Suprapubic skin (tissue), 4 donors: Measurements from ENCODE around the gene PPIF. TPM values are rescaled to one million over a fixed set of nuclear protein-coding genes. Genes with fewer than 3 reads are reported as not detected.
A peak's percentile ranks its signal among the peaks of the same experiment; 100 is the strongest.

ENCODE experiments used
- DNase-seq, 2 donors: peaks; one replicate each; pipeline ENCODE4 v3.0.0-alpha.2; 2019; ENCODE audit warnings: low spot score in 2 of 2
- H3K27ac ChIP-seq: fragments of 200-600 bp; sonication (generic); one replicate; pipeline ENCODE4 v1.5.1; 2019
- H3K27me3 ChIP-seq: fragments of 200-600 bp; sonication (generic); one replicate; pipeline ENCODE4 v1.5.1; 2019
- H3K36me3 ChIP-seq: fragments of 200-600 bp; sonication (generic); one replicate; pipeline ENCODE4 v1.5.1; 2019
- H3K4me1 ChIP-seq: fragments of 200-600 bp; sonication (generic); one replicate; pipeline ENCODE4 v1.5.1; 2019
- H3K4me3 ChIP-seq: fragments of 200-600 bp; sonication (generic); one replicate; pipeline ENCODE4 v1.5.1; 2019; ENCODE audit warnings: mild to moderate bottlenecking
- H3K9me3 ChIP-seq: fragments of 200-600 bp; sonication (generic); one replicate; pipeline ENCODE4 v1.5.1; 2019
- CTCF ChIP-seq, 2 donors: fragments of 200-600 bp in 1 of 2; fragments of 450-650 bp in 1 of 2; sonication (generic) in 1 of 2; IDR thresholded peaks; one replicate each; pipeline ENCODE4 v1.5.1; 2016 to 2019; ENCODE audit warnings: antibody characterized with exemption in 2 of 2, mild to moderate bottlenecking in 1 of 2, moderate library complexity in 1 of 2
- EP300 ChIP-seq: sonication (generic); formaldehyde crosslinking; IDR thresholded peaks from one replicate; pipeline ENCODE4 v1.6.1; 2017; ENCODE audit warnings: antibody characterized with exemption
- POLR2A ChIP-seq, 2 donors: fragments of 450-650 bp; IDR thresholded peaks; one replicate each; pipeline ENCODE4 v1.6.1; 2017; ENCODE audit warnings: antibody characterized with exemption in 2 of 2, mild to moderate bottlenecking in 2 of 2, moderate library complexity in 2 of 2
- POLR2AphosphoS5 ChIP-seq, 3 donors: sonication (generic); formaldehyde crosslinking; IDR thresholded peaks; one replicate each; pipeline ENCODE4 v1.6.1; 2017; ENCODE audit warnings: antibody characterized with exemption in 3 of 3
- WGBS: methylation state at CpG from one replicate; pipeline ENCODE4 v1.1.5; 2018; 5-methylcytosine and 5-hydroxymethylcytosine counted together
- total RNA-seq, 4 donors: library from RNA; depleted of rRNA; stranded (reverse); fragments of >200 nt; gene quantifications; one replicate each; pipeline ENCODE4 v1.1.0, GENCODE V29; 2016

PPIF gene
- total RNA-seq, 4 donors from 2014 or later = 41.0 to 92.8 (median 71.1) TPM

- Histone ChIP-seq H3K4me1 (peaks cover 46% of the 10 kb centered on the region), H3K27ac (no peak overlapping the region), H3K36me3 (peaks cover 27% of the 10 kb centered on the region), H3K4me3 (peak overlapping the region; percentile 74), H3K9me3 (no peaks in the 10 kb centered on the region), H3K27me3 (no peaks in the 10 kb centered on the region)
- whole genome bisulfite sequencing = 60% methylated on average over 10 of the region's 12 CpGs
- peak in 1 of 2 donors; percentile 71 for DNase-seq
- TF ChIP-seq POLR2AphosphoS5 (IDR thresholded peaks at IDR 0.05) (no peak), CTCF (IDR thresholded peaks at IDR 0.05) (no peak), EP300 (no peak)
These were observed 662 bp upstream of the PPIF start for GRCh38 chr10:79346388-79347225.

- Histone ChIP-seq H3K27ac (peak overlapping the region; percentile 87), H3K9me3 (no peaks in the 10 kb centered on the region), H3K27me3 (no peaks in the 10 kb centered on the region), H3K36me3 (peaks cover 41% of the 10 kb centered on the region), H3K4me3 (peak overlapping the region; percentile 74), H3K4me1 (peaks cover 42% of the 10 kb centered on the region)
- TF ChIP-seq POLR2A (IDR thresholded peaks at IDR 0.05) (no peak), CTCF (IDR thresholded peaks at IDR 0.05) (no peak), POLR2AphosphoS5 (IDR thresholded peaks at IDR 0.05) (no peak), EP300 (no peak)
- DNase-seq = peak; percentile 84 to 85
- WGBS = under 1% methylated on average over 27 of the region's 34 CpGs
These were observed 798 bp downstream of the PPIF start for GRCh38 chr10:79347894-79348639.

- Histone ChIP-seq H3K9me3 (no peaks in the 10 kb centered on the region), H3K36me3 (peaks cover 47% of the 10 kb centered on the region), H3K27me3 (no peaks in the 10 kb centered on the region), H3K4me3 (peak overlapping the region; percentile 74), H3K4me1 (peaks cover 37% of the 10 kb centered on the region), H3K27ac (peak overlapping the region; percentile 87)
- DNase-seq = peak in 1 of 2 donors; percentile 77
- 74% methylated on average over 3 of the region's 3 CpGs for whole genome bisulfite sequencing
- TF ChIP-seq CTCF (IDR thresholded peaks at IDR 0.05) (no peak), EP300 (no peak), POLR2AphosphoS5 (IDR thresholded peaks at IDR 0.05) (no peak)
These were observed 1.3 kb downstream of the PPIF start for GRCh38 chr10:79348640-79348988.

- peak in 1 of 2 donors; percentile 69 for DNase-seq
These were observed 1.8 kb downstream of the PPIF start for GRCh38 chr10:79349072-79349491.

More at GRCh38 chr10:79349072-79349491, 1.8 kb downstream of the PPIF start:
- WGBS = 81% methylated on average over 4 of the region's 6 CpGs
- Histone ChIP-seq H3K27me3 (no peaks in the 10 kb centered on the region), H3K27ac (no peak overlapping the region), H3K4me1 (peaks cover 36% of the 10 kb centered on the region), H3K4me3 (peak overlapping the region; percentile 74), H3K36me3 (peaks cover 52% of the 10 kb centered on the region), H3K9me3 (no peaks in the 10 kb centered on the region)
- TF ChIP-seq POLR2A (IDR thresholded peaks at IDR 0.05) (no peak), CTCF (IDR thresholded peaks at IDR 0.05) (no peak), POLR2AphosphoS5 (IDR thresholded peaks at IDR 0.05) (no peak), EP300 (no peak)
